ENCODE results near the gene STRIP2. TPM values are rescaled to one million over a fixed set of nuclear protein-coding genes. Genes with fewer than 3 reads are reported as not detected.
"Not testable (repeated sequence)": the region's sequence is repeated elsewhere in the genome, so short reads cannot be mapped to it uniquely, and the experiment has no call there.

STRIP2 gene
- total RNA-seq, 1 donor = 0.42 TPM

- H3K4me1 ChIP-seq (ENCODE audit: insufficient read depth, low read length) = peaks cover 21% of the 10 kb centered on the region
- H3K9me3 ChIP-seq (ENCODE audit: low read depth, low read length) = no peaks in the 10 kb centered on the region
- H3K4me3 ChIP-seq (ENCODE audit: low read length) = no peak overlapping the region
- peaks cover 39% of the 10 kb centered on the region for H3K27me3 ChIP-seq (ENCODE audit: insufficient read depth, low read length)
These were observed 3.0 kb downstream of the STRIP2 start for GRCh38 chr7:129437190-129437589.

- H3K4me3 ChIP-seq (ENCODE audit: low read length) = no peak overlapping the region
- H3K4me1 ChIP-seq (ENCODE audit: insufficient read depth, low read length) = peaks cover 16% of the 10 kb centered on the region
- H3K9me3 ChIP-seq (ENCODE audit: low read depth, low read length) = no peaks in the 10 kb centered on the region
- H3K27me3 ChIP-seq (ENCODE audit: insufficient read depth, low read length) = peaks cover 31% of the 10 kb centered on the region
These were observed 4.1 kb downstream of the STRIP2 start for GRCh38 chr7:129438281-129438838.

GRCh38 chr7:129438839-129439651, 4.8 kb downstream of the STRIP2 start:
- peaks cover 10% of the 10 kb centered on the region for H3K4me1 ChIP-seq (ENCODE audit: insufficient read depth, low read length)

GRCh38 chr7:129439963-129440625, 5.9 kb downstream of the STRIP2 start:
- H3K4me1 ChIP-seq (ENCODE audit: insufficient read depth, low read length) = peaks cover 3% of the 10 kb centered on the region
- no peak overlapping the region for H3K4me3 ChIP-seq (ENCODE audit: low read length)
- H3K9me3 ChIP-seq (ENCODE audit: low read depth, low read length) = no peaks in the 10 kb centered on the region
- H3K27me3 ChIP-seq (ENCODE audit: insufficient read depth, low read length) = peaks cover 21% of the 10 kb centered on the region

More at GRCh38 chr7:129438839-129439651, 4.8 kb downstream of the STRIP2 start:
- Histone ChIP-seq H3K9me3 (ENCODE audit: low read depth, low read length) (no peaks in the 10 kb centered on the region), H3K27me3 (ENCODE audit: insufficient read depth, low read length) (peaks cover 27% of the 10 kb centered on the region), H3K4me3 (ENCODE audit: low read length) (no peak overlapping the region)

GRCh38 chr7:129443612-129444011, 9.4 kb downstream of the STRIP2 start:
- Histone ChIP-seq H3K27me3 (ENCODE audit: insufficient read depth, low read length) (no peaks in the 10 kb centered on the region), H3K4me1 (ENCODE audit: insufficient read depth, low read length) (no peaks in the 10 kb centered on the region), H3K4me3 (ENCODE audit: low read length) (no peak overlapping the region), H3K9me3 (ENCODE audit: low read depth, low read length) (no peaks in the 10 kb centered on the region)

GRCh38 chr7:129444776-129445175, 10.5 kb downstream of the STRIP2 start:
- not testable (repeated sequence) for H3K4me3 ChIP-seq (ENCODE audit: low read length); H3K4me1 ChIP-seq (ENCODE audit: insufficient read depth, low read length); H3K9me3 ChIP-seq (ENCODE audit: low read depth, low read length)

GRCh38 chr7:129446925-129447324, 12.7 kb downstream of the STRIP2 start:
- H3K4me1 ChIP-seq (ENCODE audit: insufficient read depth, low read length); H3K9me3 ChIP-seq (ENCODE audit: low read depth, low read length); H3K4me3 ChIP-seq (ENCODE audit: low read length); H3K27me3 ChIP-seq (ENCODE audit: insufficient read depth, low read length): not testable (repeated sequence)

More at GRCh38 chr7:129444776-129445175, 10.5 kb downstream of the STRIP2 start:
- H3K27me3 ChIP-seq (ENCODE audit: insufficient read depth, low read length) = not testable (repeated sequence)

- H3K4me3 ChIP-seq (ENCODE audit: low read length); H3K4me1 ChIP-seq (ENCODE audit: insufficient read depth, low read length); H3K27me3 ChIP-seq (ENCODE audit: insufficient read depth, low read length); H3K9me3 ChIP-seq (ENCODE audit: low read depth, low read length): not testable (repeated sequence)
These were observed 13.2 kb downstream of the STRIP2 start for GRCh38 chr7:129447445-129447844.

- H3K4me3 ChIP-seq (ENCODE audit: low read length); H3K27me3 ChIP-seq (ENCODE audit: insufficient read depth, low read length); H3K9me3 ChIP-seq (ENCODE audit: low read depth, low read length); H3K4me1 ChIP-seq (ENCODE audit: insufficient read depth, low read length): not testable (repeated sequence)
These were observed 14.4 kb downstream of the STRIP2 start for GRCh38 chr7:129448608-129449007.

GRCh38 chr7:129450295-129450694, 16.1 kb downstream of the STRIP2 start:
- no peaks in the 10 kb centered on the region for H3K9me3 ChIP-seq (ENCODE audit: low read depth, low read length)
- no peaks in the 10 kb centered on the region for H3K4me1 ChIP-seq (ENCODE audit: insufficient read depth, low read length)
- no peaks in the 10 kb centered on the region for H3K27me3 ChIP-seq (ENCODE audit: insufficient read depth, low read length)
- H3K4me3 ChIP-seq (ENCODE audit: low read length) = no peak overlapping the region

GRCh38 chr7:129452589-129453231, 18.5 kb downstream of the STRIP2 start:
- Histone ChIP-seq H3K27me3 (ENCODE audit: insufficient read depth, low read length) (no peaks in the 10 kb centered on the region), H3K4me3 (ENCODE audit: low read length) (no peak overlapping the region), H3K4me1 (ENCODE audit: insufficient read depth, low read length) (no peaks in the 10 kb centered on the region), H3K9me3 (ENCODE audit: low read depth, low read length) (no peaks in the 10 kb centered on the region)

GRCh38 chr7:129453510-129454248, 19.4 kb downstream of the STRIP2 start:
- H3K4me3 ChIP-seq (ENCODE audit: low read length) = no peak overlapping the region
- H3K4me1 ChIP-seq (ENCODE audit: insufficient read depth, low read length) = no peaks in the 10 kb centered on the region
- H3K27me3 ChIP-seq (ENCODE audit: insufficient read depth, low read length) = no peaks in the 10 kb centered on the region
- no peaks in the 10 kb centered on the region for H3K9me3 ChIP-seq (ENCODE audit: low read depth, low read length)

GRCh38 chr7:129454249-129454551, 20.0 kb downstream of the STRIP2 start:
- Histone ChIP-seq H3K27me3 (ENCODE audit: insufficient read depth, low read length) (no peaks in the 10 kb centered on the region), H3K9me3 (ENCODE audit: low read depth, low read length) (no peaks in the 10 kb centered on the region), H3K4me3 (ENCODE audit: low read length) (no peak overlapping the region), H3K4me1 (ENCODE audit: insufficient read depth, low read length) (no peaks in the 10 kb centered on the region)

GRCh38 chr7:129456421-129456820, 22.2 kb downstream of the STRIP2 start:
- H3K27me3 ChIP-seq (ENCODE audit: insufficient read depth, low read length) = no peaks in the 10 kb centered on the region
- H3K9me3 ChIP-seq (ENCODE audit: low read depth, low read length) = no peaks in the 10 kb centered on the region
- H3K4me1 ChIP-seq (ENCODE audit: insufficient read depth, low read length) = no peaks in the 10 kb centered on the region
- H3K4me3 ChIP-seq (ENCODE audit: low read length) = no peak overlapping the region

- H3K9me3 ChIP-seq (ENCODE audit: low read depth, low read length) = no peaks in the 10 kb centered on the region
- H3K4me1 ChIP-seq (ENCODE audit: insufficient read depth, low read length) = peaks cover 4% of the 10 kb centered on the region
- H3K4me3 ChIP-seq (ENCODE audit: low read length) = no peak overlapping the region
- H3K27me3 ChIP-seq (ENCODE audit: insufficient read depth, low read length) = no peaks in the 10 kb centered on the region
These were observed 22.9 kb downstream of the STRIP2 start for GRCh38 chr7:129457101-129457500.

All from mononuclear cell (primary cell).